Neural cell (in vitro differentiated cells): ENCODE measurements around the gene TRIM32.

Experiments used
- MXI1 ChIP-seq: fragments of 450-650 bp; conservative IDR thresholded peaks from 2 replicates; pipeline ENCODE4 v1.6.1; 2014; ENCODE audit warnings: antibody characterized with exemption, mild to moderate bottlenecking; ENCODE audit not compliant: poor library complexity, severe bottlenecking
- RAD21 ChIP-seq: fragments of 450-650 bp; conservative IDR thresholded peaks from 2 replicates; pipeline ENCODE4 v1.6.1; 2014; ENCODE audit warnings: antibody characterized with exemption, mild to moderate bottlenecking, moderate library complexity
- REST ChIP-seq: IDR thresholded peaks from 2 replicates; pipeline ENCODE4 v1.6.1; 2012; ENCODE audit warnings: borderline replicate concordance
- TF ChIP-seq, protein P1 (sequence below): fragments of 450-650 bp; IDR thresholded peaks from 2 replicates; pipeline ENCODE4 v1.5.1; 2014; ENCODE audit warnings: antibody characterized with exemption, mild to moderate bottlenecking, moderate library complexity; ENCODE audit not compliant: poor library complexity, severe bottlenecking

DNA sequence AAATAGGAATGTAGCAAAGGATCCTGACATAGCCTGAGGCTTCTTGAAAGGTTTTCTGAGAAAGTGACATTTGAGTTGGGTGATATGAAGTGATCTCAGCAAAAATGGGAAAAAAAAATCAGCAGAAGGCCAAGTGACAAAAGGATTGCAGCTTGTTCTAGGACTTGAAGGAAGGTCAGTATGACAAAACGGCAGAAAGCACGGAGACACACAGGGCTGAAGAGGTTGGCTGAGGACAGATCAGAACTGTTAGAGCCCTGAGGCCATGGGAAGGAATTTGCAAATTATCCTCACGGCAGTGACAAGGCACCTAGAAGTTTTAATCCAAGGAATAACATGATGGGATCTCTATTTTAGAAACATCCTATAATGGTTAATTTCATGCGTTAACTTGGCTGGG, 31.0 kb downstream of the TRIM32 start:
- TF ChIP-seq, protein P1, sequence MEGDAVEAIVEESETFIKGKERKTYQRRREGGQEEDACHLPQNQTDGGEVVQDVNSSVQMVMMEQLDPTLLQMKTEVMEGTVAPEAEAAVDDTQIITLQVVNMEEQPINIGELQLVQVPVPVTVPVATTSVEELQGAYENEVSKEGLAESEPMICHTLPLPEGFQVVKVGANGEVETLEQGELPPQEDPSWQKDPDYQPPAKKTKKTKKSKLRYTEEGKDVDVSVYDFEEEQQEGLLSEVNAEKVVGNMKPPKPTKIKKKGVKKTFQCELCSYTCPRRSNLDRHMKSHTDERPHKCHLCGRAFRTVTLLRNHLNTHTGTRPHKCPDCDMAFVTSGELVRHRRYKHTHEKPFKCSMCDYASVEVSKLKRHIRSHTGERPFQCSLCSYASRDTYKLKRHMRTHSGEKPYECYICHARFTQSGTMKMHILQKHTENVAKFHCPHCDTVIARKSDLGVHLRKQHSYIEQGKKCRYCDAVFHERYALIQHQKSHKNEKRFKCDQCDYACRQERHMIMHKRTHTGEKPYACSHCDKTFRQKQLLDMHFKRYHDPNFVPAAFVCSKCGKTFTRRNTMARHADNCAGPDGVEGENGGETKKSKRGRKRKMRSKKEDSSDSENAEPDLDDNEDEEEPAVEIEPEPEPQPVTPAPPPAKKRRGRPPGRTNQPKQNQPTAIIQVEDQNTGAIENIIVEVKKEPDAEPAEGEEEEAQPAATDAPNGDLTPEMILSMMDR, result no peak
- TF ChIP-seq RAD21 (no peak), REST (no peak), MXI1 (no peak)
